GM11168 (cell line): ENCODE measurements around the gene FMNL2.

Source experiments
- in situ Hi-C: fragments of 300-500 bp; cut with MboI; formaldehyde crosslinking; loops from one replicate; pipeline ENCODE4 v1.12.0; 2022; ENCODE audit warnings: low sequenced_read_pairs; ENCODE audit not compliant: unreplicated experiment

Gene FMNL2

DNA sequence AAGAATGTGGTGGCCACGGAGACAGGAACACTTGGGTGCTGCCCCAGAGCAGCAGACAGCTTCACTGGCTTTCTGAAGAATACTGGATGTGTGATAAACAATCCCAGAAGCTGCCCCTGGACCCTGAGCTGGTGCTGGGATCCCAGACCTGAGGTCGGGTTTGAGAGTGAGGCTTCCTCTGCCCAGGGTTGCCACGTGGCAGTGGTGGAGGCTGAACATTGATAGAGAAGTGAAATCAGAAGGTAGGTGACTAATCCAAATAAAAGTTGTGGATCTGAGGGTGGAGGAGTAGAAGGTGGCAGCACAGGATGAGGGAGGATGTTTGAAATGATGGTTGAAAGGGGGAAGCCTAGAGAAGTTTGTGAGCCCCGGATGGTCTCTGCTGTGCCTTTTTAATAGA lies 64.0 kb downstream of the FMNL2 start:
- in situ Hi-C loops, result no loop called here

DNA sequence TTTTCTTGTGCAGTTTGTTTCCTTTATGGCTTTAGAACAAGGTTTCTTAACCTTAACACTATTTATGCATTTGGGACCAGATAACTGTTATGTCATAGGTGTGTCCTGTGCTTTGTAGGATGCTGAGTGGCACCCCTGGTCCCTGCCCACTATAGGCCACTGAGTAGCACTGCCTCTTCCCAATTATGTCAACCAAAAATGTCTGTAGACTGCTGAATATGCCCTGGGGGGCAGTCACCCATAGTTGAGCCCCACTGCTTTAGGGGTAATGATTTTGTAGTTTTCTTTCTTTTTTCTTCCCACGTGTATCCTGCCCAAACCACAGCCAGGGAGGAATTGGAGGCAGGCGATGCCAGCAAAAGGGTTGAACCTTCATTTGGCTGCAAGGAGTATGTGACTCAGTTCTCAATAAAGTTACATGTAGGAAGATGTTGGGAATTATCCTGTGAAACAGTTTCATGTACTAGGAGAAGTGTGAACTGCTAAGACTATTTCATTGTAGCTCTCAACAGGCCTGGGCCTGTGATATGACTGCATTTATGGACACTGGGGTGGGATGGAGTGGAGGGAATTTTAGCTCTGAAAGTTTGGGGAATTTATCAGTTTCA lies 65.7 kb downstream of the FMNL2 start:
- in situ Hi-C loops, result no loop called here

DNA sequence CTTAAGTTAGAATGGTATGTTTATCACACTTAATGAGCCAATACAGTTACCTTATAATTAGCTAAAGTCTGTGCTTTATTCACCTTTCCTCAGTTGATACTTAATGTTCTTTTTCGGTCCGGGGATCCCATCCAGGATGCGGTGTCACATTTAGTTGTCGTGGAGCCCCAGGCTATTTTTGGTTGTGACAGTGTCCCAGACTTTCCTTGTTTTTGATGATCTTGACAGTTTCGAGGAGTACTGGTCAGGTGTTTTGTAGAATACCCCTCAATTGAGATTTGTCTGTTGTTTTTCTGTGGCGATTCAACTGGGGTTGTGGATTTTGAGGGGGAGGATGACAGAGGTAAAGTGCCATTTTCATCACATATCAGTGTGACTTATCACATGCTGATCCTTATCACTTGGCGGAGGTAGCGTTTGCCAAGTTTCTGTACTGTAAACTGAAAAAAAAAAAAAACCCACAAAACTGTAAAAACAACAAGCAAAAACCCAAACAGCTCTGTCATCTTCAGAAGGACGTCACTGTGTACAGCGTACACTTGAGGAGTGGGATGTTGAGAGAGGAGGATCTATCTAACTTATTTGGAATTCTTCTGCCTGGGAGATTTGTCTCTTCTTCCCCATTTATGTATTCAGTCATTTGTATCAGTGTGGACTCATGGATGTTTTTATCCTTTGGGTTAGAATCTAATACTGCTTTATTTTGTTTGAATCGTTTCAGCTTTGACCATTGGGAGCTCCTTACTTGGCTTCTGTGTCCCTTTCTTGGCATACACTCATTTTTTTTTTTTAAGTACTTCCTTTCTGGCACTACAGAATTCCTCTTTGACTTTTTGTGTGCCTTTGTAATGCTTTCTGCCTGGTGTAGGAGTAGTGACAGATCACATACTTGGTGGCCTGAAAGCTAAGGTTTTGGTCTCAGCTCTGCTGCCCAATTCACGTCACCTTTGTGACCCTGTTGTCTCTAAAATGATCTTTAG lies 68.1 kb downstream of the FMNL2 start:
- in situ Hi-C loops, result no loop called here

DNA sequence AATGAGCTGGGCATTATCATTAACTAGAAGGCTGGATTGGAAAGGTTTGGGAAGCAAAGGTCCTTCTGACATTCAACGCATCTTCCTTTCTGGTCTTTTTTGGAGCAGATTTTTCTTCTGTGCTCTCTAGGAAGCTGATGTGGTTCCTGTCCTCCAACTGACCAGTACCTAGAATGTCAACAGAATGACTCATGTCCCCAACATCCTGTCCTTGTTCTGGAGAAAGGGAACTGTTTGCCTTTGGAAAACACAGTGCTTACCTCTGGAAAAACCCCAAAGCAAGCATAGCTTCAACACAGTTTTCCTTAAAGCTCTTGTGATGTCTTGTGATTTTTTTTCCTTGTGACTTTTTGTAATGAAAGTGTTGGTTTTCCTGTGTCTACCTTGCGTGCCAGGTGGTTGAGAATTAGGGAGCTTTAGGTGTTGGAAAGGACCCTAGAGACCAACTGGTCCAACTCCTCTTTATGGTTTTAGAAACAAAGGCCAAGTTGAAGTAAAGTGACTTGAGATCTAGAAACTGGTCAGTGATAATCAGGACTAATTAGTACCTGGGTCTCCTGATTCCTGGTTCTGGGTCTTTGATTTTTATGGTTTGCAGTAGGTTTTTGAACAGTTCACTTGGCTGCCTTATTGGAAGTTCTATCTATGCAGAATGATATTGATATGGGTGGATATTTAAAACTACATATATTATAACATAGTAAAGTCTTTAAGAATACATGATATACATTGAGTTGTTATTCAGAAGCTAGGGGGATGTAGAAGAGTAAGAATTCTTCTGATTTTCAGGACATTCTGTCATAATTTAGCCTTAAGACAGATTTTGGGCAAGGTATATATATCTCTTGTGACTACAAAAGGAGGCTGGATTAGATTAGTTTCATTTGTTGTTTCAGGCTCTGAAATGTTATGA lies 70.5 kb downstream of the FMNL2 start:
- in situ Hi-C loops, result no loop called here

DNA sequence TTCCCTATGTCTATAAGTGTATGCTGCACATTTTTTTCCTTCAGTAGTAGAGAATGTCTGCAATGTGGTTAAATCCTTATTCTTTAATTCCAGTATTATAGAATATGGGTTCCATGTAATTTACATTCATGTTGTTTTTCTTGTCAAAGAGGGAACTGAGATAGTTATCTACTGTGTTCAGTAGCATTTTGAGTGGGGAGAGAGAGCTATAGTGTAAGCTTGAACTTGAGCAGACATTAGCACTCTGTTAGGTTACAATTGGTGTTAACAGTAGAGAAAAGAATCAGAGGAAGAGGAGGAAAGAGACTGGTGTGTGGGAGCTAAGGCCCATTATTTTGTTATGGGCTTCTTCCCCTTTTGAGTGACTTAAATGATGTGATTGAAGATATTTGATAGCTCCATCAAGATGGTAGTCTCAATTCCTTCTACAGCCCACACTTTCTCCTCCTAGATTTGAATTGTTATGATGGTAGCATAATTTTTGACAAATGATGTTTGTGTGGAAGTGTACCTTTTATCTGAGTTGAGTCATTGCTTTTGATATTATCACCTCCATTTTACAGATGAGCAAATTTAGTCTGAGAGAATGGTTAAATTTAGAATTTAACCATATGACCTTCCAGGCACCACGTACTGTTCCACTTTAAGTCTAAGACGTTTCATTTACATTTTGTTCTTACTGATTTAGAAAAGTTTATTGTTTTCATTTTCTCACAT lies 71.3 kb downstream of the FMNL2 start:
- in situ Hi-C loops, result no loop called here

DNA sequence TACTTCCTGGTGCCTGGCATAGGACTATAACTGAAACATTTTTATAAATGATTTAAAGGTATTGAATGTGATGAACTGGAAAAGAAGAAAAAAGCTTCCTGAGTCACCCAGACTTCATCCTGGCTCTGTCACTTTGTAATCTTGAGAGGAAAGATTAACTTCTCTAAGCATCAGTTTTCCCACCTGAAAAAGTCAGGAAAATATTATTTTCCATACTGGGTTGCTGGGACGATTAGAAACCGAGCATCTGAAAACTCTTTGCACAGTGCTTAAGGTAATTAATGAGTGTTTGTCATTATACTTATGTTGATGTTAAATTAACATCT lies 71.8 kb downstream of the FMNL2 start:
- in situ Hi-C loops, result no loop called here

DNA sequence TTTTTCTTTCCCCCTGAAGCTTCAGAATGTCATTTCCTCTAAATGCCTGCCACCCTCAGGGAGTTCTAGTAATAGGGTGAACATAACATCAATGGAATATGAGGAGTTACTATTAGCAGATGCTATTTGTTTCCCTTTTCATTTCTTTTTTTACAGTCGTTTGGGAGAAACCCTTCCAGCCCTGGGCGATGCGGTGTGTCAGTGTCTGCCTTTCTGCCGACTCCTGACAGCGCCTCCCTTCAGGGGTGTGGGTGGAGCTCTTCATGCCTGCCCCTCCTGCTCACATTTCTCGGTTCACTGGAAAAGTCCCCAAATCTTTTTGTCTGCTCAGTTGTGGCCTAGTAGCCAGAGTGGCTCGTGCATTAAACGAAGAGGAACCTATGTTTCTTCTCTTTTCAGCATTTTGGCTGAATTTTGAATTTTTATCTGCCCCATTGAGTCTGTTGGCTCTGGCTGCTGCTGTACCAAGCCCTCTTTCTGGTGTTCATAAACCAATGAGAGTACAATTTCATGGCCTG lies 72.3 kb downstream of the FMNL2 start:
- in situ Hi-C loops, result no loop called here

DNA sequence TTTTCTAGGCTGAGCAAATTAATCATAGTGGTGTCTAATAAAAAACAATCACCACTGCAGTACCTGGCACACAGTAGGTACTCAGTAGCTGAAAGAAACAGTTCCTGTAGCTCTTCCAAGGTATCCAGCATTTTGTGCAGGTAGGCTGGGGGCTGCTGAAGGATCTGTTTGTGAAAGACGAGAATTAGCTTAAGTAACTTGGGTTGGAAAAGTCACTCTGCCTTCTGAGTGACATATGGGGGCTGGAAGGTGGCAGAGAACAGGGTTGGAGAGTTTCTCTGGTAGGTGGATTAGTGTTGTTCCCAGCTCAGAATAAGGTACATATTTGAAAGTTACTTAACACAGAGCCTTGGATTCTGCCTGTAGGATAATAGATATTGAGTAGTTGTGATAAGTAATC lies 72.8 kb downstream of the FMNL2 start:
- in situ Hi-C loops, result no loop called here

DNA sequence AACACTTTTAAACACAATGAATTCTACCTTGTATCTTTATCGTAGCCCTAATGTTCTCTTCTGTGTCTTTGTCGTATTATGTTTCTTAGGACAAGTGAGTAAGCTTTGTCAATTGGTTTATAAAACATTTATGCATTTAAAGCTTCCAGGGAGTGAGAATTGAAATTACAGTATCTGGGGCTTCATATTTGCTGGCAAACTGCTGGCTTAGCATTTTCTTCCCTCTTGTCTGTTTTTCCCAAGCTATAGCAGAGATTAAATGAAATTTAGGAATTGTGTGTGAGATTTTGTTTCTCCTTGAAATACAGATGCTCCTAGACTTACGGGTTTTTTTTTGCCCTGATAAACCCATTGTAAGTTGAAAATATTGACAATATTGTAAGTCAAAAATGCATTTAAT lies 73.3 kb downstream of the FMNL2 start:
- in situ Hi-C loops, result no loop called here

DNA sequence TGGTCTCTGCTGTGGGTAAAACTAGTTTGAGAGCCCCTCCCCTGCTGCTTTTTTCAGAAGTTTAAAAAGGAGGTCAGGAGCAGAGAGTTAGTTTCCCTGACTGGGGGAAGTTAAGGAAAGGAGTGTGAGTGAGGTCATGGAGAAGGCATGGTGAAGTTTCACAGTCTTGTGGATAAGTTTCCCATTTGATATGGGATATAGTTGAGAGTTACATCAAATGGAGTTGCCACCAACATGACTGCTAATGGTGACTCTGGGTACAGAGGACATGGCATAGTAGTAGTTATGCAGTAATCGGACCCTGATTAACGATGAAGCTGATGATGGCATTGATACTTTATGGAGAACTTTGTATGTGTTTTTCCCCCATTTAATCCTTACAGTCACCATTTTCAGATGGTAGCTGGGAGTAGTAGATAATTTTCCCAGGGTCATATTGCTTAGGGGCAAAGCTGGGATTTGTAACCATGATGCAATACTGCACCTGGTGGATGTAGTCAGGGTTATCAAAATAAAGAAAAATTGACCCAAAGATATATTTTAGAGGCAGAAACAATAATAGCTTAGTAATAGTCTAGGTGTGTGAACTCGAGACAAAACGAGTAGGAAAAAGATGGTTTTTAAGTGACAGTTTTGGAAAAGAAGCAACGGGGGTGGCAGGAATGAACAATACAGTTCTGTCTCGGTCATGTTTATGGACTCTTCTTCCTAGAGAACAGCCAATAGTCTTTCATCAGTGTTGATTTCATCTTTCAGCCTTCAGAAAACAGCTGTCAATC lies 74.6 kb downstream of the FMNL2 start:
- in situ Hi-C loops, result no loop called here

DNA sequence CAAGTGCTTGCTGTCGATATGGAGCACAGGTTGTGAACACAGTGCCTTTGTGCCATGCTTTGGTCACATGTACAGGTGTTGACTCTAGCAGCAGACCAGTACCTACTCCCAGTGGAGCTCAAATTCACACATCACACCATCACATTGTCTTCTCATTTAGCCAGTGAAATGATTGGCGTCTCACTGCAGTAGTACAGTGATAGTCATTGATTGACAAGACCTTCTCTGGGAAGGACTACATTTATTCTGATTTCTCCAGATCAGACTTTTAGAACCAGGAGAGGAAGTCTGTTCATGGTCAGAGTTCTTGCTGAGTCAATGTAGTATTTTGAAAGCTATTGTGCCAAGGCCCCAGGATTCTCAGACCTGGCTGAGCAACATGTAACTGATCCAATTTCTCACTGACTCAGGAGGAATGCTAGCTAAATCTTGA lies 75.2 kb downstream of the FMNL2 start:
- in situ Hi-C loops, result no loop called here

DNA sequence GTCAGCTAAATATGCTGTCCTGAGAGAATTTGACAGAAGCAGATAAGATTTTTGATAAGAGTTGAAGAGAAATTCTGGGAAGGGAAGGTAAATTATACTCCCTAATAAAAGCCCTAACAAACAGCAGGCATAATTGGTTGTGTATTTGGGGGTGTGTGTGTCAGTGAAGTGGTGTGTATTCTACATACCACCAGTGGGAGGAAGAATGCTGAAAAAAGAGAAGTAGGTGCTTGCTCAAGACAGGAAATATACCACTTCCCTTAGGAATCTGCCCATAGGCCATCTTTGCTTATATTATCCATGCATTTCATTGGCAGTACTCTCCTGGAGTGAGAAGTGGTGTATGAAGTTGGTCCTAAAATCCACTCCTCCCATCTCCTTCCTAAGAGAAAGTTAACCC lies 76.2 kb downstream of the FMNL2 start:
- in situ Hi-C loops, result no loop called here

DNA sequence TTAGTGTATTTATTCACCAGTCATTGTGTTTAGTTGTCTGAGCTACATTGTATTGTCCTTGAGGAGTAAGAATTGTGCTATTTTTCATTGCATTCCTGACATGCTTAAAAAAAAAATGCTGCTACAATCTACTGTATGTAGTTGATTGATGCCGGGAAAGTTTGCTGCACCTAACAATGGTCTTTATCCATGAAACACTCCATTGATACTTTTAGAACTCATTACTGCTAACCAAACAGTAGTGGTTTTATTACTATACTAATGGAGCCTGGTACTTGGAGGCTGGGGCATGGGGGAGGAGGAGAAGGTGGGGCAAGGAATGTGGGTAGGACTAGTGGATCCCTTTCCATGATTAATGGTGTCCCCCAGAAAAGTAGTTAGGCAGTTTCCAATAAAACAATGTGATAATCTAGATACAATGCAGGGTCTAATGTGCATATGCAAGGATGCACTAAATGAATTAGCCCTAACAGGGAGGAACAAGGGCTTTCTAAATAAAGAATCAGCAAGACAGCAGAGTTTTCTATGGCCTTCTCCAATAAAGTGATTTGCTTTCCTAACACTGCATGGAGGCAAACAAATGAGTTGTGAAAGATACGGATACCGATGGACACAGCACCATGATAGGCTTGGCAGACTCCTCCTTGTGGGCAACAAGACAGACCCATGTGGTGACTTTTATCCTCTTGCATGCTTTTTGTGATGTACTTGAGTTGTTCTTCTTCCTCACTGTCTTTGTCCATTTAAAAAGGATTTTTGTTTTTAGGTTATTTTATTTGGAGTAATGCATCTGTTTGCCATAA lies 78.5 kb downstream of the FMNL2 start:
- in situ Hi-C loops, result no loop called here

DNA sequence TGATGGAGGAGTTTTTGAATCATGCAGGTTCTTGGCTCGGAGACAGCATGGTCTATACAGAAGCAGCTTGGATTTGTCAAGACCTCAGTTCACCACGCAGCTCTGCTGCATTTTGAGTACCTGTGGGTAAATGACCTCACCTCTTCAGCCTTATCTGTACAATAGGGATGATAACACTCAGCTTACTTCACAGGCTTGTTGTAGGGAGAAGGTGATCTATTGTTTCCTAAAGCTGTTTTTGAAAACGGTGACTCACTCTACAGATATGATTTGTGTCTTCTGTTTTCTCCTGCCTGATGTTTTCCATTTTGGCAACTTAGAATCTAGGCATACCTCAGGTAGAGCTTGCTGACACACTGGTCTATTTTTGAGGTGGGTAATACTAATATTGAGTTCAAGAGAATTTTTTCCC lies 80.3 kb downstream of the FMNL2 start:
- in situ Hi-C loops, result no loop called here

DNA sequence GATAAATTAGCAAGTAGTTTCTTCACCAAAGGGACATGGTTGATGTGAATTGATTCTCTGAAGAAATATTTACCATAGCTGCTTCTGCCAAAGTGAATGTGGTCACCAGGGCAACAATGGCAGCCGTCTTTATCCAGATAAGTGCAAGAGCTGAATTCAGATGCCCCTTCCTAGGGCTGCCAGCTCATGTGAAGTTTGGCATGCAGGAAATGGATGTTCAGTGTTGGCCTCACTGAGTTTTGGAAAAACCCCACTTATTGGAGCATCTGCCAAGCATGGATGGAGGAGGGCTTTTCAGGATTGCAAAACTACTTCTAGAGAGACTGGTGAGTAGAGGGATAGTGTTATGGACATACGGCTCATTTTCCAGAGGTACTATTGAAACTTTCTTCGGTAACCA lies 80.8 kb downstream of the FMNL2 start:
- in situ Hi-C loops, result no loop called here

DNA sequence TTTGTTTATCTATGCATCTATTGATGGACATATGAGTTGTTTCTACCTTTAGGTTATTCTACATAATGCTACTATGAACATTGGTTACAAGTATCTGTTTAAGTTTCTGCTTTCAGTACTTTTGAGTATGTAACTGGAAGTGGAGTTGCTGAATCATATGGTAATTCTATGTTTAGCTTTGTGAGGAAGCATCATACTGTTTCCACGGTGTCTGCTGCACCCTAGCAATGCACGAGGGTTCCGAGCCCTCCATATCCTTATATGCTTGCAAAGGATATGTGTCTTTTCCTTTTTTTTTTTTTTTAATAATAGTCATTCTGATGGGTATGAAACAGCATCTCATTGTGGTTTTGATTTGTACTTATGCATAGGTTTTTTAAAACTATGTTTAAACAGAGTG lies 83.7 kb downstream of the FMNL2 start:
- in situ Hi-C loops, result no loop called here

DNA sequence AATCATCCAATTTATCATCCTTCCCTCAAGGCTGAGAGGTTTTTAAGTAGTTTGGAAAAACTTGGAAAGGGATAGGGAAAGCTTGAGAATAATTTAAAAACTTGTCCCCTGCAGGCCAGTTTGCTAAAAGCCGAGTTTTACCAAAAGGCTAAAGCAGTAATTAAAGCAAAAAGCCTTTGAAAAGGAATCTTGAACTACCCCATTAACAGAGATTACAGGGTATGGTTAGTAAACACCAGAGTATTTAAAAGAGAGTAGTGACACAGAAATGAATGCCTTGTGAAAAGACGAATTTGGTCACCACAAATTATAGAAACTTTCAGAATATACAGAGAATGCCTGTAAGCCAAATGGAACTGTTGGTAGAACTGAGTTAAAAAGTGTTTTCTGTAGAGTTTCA lies 85.0 kb downstream of the FMNL2 start:
- in situ Hi-C loops, result no loop called here

DNA sequence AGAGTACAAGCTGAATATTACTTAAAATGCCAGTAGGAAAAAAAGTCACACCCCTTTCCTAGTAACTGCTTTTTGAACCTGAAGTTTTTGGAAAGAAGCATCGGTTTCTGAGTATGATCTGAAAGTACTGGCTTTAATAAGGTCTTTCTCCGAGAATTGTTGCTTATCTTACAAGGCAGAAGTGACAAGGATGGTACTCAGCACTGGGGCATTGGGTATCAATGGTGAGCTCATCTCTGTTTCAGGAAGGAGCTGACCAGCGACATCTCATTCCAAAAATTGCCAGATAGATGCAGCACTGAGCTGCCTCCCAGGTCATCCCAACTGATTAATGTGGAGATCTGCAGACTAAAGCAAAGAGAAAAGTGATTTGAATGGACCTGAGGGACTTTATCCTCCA lies 85.4 kb downstream of the FMNL2 start:
- in situ Hi-C loops, result no loop called here
